ENCODE measurements around the gene FOXC2. TPM values are rescaled to one million over a fixed set of nuclear protein-coding genes. Genes with fewer than 3 reads are reported as not detected.

FOXC2 gene
- total RNA-seq, 1 donor, result not detected

DNA sequence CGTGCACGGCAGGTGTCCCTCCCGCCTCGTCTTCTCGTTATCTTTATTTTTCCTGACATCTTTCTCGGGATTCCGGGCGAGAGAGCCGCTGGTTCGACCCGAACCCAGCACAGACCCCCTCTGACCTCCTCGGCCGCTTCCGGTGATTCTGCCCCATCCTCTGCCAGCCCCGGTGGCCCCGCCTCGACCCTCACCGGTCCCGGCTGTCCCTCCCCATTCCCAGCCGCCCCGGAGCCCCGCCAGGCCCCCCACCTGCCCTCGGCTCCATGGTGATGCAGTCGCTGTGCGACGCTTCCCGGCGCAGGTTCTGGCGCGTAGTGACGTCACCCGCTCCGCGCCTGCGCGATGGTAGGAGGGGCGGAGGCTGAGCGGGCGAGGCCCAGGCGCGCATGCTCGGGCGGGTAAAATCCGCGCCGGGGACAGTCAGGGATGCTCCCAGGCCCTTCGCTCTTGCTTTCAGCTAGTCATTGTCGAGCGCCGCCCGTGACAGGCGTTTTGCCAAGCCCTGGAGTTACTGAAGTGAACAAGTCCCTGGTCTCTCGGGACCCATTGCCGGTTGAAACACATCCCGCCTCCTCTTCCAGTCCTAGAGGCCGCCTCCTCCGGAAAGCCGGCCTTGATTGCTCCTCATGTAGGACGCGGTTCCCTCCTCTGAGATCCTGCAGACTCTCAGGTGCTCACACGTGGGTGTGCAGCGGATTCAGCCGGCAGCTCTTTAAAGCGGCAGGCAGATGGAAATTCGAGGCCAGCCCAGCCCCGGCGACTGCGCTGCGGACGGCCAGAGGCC is 11.5 kb upstream of the FOXC2 start, which contains the start of gene MTHFSD:
Gene MTHFSD, minus strand, starts transcription at position 319 of the 787 bp plus-strand sequence. Its CDS starts 51 bp downstream, at position 268.
- TF ChIP-seq, protein P1, sequence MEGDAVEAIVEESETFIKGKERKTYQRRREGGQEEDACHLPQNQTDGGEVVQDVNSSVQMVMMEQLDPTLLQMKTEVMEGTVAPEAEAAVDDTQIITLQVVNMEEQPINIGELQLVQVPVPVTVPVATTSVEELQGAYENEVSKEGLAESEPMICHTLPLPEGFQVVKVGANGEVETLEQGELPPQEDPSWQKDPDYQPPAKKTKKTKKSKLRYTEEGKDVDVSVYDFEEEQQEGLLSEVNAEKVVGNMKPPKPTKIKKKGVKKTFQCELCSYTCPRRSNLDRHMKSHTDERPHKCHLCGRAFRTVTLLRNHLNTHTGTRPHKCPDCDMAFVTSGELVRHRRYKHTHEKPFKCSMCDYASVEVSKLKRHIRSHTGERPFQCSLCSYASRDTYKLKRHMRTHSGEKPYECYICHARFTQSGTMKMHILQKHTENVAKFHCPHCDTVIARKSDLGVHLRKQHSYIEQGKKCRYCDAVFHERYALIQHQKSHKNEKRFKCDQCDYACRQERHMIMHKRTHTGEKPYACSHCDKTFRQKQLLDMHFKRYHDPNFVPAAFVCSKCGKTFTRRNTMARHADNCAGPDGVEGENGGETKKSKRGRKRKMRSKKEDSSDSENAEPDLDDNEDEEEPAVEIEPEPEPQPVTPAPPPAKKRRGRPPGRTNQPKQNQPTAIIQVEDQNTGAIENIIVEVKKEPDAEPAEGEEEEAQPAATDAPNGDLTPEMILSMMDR (IDR thresholded peaks at IDR 0.05; ENCODE audit: insufficient read depth, low read depth, low read length), result no peak
- H3K4me3 ChIP-seq (ENCODE audit: low read depth, low read length), result peak within 1 kb of the TSS; percentile 97
- DNase-seq (ENCODE audit: low read depth), result peak; percentile 91

DNA sequence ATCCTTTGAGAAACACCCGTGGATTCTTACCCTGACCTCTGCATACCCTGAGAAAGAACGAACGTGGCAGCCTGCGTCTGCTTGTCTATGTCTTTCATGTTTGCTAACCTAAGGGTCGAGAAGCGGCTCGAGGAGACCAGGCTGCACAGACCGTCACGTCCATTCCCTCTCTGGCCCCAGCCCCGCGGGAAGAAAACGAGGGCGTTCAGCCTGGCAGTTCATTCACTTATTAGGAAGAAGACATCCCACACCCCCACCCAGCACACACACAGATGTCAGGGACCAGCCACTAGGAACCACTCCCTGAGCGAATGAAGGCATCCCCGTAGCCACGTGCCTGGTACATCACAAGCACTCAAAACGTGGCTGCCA is 10.9 kb upstream of the FOXC2 start:
- no peak for DNase-seq (ENCODE audit: low read depth)
- peak overlapping the region; percentile 97 for H3K4me3 ChIP-seq (ENCODE audit: low read depth, low read length)
- TF ChIP-seq, protein P1 (IDR thresholded peaks at IDR 0.05; ENCODE audit: insufficient read depth, low read depth, low read length), result no peak

GRCh38 chr16:86556576-86556975 is 10.1 kb upstream of the FOXC2 start:
- H3K4me3 ChIP-seq (ENCODE audit: low read depth, low read length), result no peak overlapping the region
- no peak for DNase-seq (ENCODE audit: low read depth)
- TF ChIP-seq, protein P1 (IDR thresholded peaks at IDR 0.05; ENCODE audit: insufficient read depth, low read depth, low read length), result no peak

DNA sequence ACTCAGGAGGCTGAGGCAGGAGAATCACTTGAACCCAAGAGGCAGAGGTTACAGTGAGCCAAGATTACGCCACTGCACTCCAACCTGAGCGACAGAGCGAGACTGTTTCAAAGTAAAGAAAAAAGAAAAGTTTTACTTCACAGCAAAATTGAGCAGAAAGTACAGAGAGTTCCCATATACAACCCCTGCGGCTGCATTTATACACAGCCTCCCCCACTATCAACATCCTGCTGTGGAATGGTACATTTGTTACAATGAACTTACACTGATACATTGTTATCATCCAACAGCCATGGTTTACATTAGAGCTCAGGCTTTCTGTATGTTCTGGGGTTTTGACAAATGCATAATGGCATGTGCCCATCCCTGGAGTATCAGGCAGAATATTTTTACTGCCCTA is 9.0 kb upstream of the FOXC2 start:
- TF ChIP-seq, protein P1 (IDR thresholded peaks at IDR 0.05; ENCODE audit: insufficient read depth, low read depth, low read length), result no peak
- DNase-seq (ENCODE audit: low read depth), result no peak
- H3K4me3 ChIP-seq (ENCODE audit: low read depth, low read length), result no peak overlapping the region

GRCh38 chr16:86558355-86559193 is 8.1 kb upstream of the FOXC2 start:
- TF ChIP-seq, protein P1 (IDR thresholded peaks at IDR 0.05; ENCODE audit: insufficient read depth, low read depth, low read length), result no peak
- no peak for DNase-seq (ENCODE audit: low read depth)
- no peak overlapping the region for H3K4me3 ChIP-seq (ENCODE audit: low read depth, low read length)

DNA sequence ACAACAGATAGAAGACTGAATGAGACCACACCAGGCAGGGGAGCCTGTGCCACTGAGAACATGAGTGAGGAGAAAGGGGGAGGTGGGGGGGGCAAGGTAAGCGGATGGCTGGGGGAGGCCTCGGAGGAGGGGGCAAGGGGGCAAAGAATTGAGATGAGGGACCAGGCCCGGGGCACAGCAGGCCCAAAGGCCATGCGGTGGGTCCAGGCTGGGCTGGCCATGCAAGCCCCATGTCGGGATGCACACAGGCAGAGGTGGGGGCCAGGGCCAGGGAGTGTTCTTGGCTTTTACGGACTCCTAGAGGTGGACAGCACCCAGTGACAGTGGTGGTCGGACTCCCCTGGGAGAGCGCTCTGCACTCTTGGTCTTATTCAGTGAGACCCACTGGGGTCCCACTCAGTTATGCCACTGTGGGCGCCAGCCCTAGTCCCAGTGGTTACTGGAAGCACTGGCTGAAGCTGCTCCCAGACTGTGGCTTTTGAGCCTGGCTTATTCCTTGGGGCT is 6.8 kb upstream of the FOXC2 start:
- TF ChIP-seq, protein P1 (IDR thresholded peaks at IDR 0.05; ENCODE audit: insufficient read depth, low read depth, low read length), result no peak
- DNase-seq (ENCODE audit: low read depth), result no peak
- no peak overlapping the region for H3K4me3 ChIP-seq (ENCODE audit: low read depth, low read length)
